Kasumi-1 (cell line): Measurements from ENCODE around the gene OR1N1.
"Not testable (repeated sequence)": the region's sequence is repeated elsewhere in the genome, so short reads cannot be mapped to it uniquely, and the experiment has no call there.

ENCODE experiments used
- DNase-seq, 2 experiments: peaks; one replicate each; lab custom pipeline; 2025; lab: John Stamatoyannopoulos, UW

OR1N1 gene

GRCh38 chr9:122527193-122527592 is at the start of gene OR1N1:
Gene OR1N1, minus strand, starts transcription at chr9:122527293. Its CDS starts 0 bp downstream, at chr9:122527293.
- no peak for DNase-seq

GRCh38 chr9:122572456-122572855 is 45.4 kb upstream of the OR1N1 start:
- DNase-seq = no peak

GRCh38 chr9:122567901-122568300 is 40.8 kb upstream of the OR1N1 start:
- DNase-seq = no peak

GRCh38 chr9:122562134-122562760 is 35.2 kb upstream of the OR1N1 start:
- no peak for DNase-seq

- DNase-seq = no peak
These were observed 34.4 kb upstream of the OR1N1 start for GRCh38 chr9:122561446-122561845.

GRCh38 chr9:122552812-122553211 is 25.7 kb upstream of the OR1N1 start, which contains the start of gene OR1N2:
Gene OR1N2, plus strand, starts transcription at chr9:122553112. Its CDS starts 100 bp downstream, at chr9:122553212.
- no peak for DNase-seq

GRCh38 chr9:122551371-122551770 is 24.3 kb upstream of the OR1N1 start:
- DNase-seq = no peak

- DNase-seq = no peak
These were observed 19.1 kb upstream of the OR1N1 start for GRCh38 chr9:122546196-122546595.

GRCh38 chr9:122538757-122539156 is 11.7 kb upstream of the OR1N1 start:
- DNase-seq = no peak

GRCh38 chr9:122537066-122537465 is 10.0 kb upstream of the OR1N1 start:
- not testable (repeated sequence) for DNase-seq

GRCh38 chr9:122536134-122536533 is 9.0 kb upstream of the OR1N1 start:
- DNase-seq = no peak

GRCh38 chr9:122531157-122531556 is 4.1 kb upstream of the OR1N1 start:
- not testable (repeated sequence) for DNase-seq

GRCh38 chr9:122526602-122527001 is 491 bp downstream of the OR1N1 start:
- no peak for DNase-seq

- no peak for DNase-seq
These were observed 7.7 kb downstream of the OR1N1 start for GRCh38 chr9:122519376-122519775.

GRCh38 chr9:122518841-122519240 is 8.3 kb downstream of the OR1N1 start, which contains the start of gene OR1J4:
Gene OR1J4, plus strand, starts transcription at chr9:122519141. Its CDS starts 0 bp downstream, at chr9:122519141.
- no peak for DNase-seq

- no peak for DNase-seq
These were observed 8.9 kb downstream of the OR1N1 start for GRCh38 chr9:122518226-122518625.

GRCh38 chr9:122510502-122510901 is 16.6 kb downstream of the OR1N1 start, which contains the start of gene OR1J2:
Gene OR1J2, plus strand, starts transcription at chr9:122510802. Its CDS starts 0 bp downstream, at chr9:122510802.
- DNase-seq = no peak

GRCh38 chr9:122506964-122507363 is 20.1 kb downstream of the OR1N1 start:
- DNase-seq = no peak

GRCh38 chr9:122498883-122499288 is 28.2 kb downstream of the OR1N1 start:
- peak; percentile 39 to 41 for DNase-seq

GRCh38 chr9:122479062-122479461 is 48.0 kb downstream of the OR1N1 start:
- DNase-seq = no peak

GRCh38 chr9:122477826-122478225 is 49.3 kb downstream of the OR1N1 start, which contains the start of gene OR1J1:
Gene OR1J1, minus strand, starts transcription at chr9:122477926. Its CDS starts 0 bp downstream, at chr9:122477926.
- no peak for DNase-seq

GRCh38 chr9:122477346-122477745 is 49.7 kb downstream of the OR1N1 start:
- DNase-seq = no peak
